GM18907 (cell line): Measurements from ENCODE around the gene DKK2.
"Not testable (repeated sequence)": the region's sequence is repeated elsewhere in the genome, so short reads cannot be mapped to it uniquely, and the experiment has no call there.

ENCODE experiments used
- ATAC-seq: cut with Tn5 transposase; IDR thresholded peaks from one replicate; pipeline ENCODE4 v1.9.1; 2021; ENCODE audit warnings: mild to moderate bottlenecking, moderate library complexity; ENCODE audit not compliant: unreplicated experiment

Gene DKK2

GRCh38 chr4:106914223-106914622 lies 121.9 kb downstream of the DKK2 start:
- no peak for ATAC-seq

DNA sequence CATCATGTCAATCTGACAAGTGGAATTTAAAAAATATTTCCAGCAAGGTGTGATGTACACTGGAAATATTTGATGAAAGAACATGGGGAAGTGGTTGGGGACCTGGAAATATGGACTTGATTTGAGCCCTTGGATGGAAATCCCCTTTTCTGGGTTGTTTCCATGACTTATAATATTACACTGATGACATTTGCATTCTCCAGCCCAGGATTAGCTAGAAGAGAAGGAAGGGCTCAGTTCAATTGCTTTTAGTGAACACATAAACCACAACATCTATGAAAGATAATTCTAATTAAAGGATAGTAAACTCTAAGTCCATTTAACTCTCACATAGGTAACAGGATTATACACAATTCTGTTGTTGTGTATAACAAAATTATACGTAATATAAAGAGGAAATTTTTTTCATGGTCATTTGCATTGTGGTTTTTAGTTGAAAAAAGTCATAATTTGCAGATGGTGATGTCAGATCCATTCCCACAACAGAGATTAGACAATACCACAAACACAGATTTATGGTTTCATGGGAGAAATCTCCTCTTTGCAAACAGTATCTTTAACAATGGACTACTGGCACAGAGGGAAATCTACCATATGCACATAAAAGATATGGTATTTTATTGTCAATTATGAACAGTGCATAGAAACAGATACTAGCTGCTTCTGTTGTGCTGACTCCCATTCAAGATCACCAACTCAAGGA lies 126.5 kb downstream of the DKK2 start:
- no peak for ATAC-seq

- not testable (repeated sequence) for ATAC-seq
These were observed 128.1 kb downstream of the DKK2 start for GRCh38 chr4:106908049-106908448.

GRCh38 chr4:106907216-106907615 lies 128.9 kb downstream of the DKK2 start:
- no peak for ATAC-seq

DNA sequence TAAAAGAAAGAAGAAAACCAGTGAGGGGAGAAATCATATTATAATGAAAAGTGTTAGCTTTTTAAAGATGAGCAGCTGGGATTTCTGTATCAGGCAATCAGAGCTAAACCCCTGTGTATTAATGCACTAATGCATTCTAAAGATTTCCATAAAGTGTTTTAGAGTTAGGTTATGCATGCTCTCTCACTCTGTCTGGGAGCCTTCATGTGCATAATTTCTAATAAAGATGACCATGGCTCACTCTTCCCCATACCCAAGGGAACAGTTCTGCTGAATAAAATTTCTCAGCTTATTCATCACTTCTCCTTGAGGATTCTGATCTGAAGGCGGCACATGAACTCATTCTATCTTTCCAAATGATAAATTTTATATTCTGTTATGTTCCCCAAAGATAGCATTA lies 129.4 kb downstream of the DKK2 start:
- ATAC-seq: no peak

DNA sequence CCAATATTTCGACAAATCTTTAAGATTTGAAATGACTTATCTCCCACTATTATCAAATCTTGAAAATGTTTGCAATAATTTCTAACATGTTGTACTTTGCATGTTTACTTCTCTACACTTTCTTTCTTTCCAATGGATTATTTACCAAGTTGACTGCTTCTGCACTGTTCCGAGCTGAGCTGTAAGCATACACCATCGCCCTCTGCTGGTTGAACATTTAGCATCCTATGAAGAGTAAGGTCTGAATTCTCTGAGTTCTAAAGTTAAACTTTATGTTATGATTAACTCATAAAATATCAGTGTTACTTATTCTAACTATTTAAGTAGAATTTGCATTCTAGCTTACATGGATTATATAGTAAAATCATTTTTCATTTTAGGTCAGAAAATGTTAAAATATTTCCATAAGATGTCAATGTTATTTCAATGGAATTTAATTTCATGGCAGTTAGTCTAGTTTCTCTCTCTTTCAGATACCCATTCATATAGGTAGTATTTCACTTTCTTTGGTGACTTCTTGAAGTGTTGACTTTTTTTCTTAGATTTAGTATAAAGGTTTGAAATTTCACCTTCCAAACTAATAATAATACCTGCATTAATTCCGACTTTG lies 137.4 kb downstream of the DKK2 start:
- peak; percentile 82 for ATAC-seq

DNA sequence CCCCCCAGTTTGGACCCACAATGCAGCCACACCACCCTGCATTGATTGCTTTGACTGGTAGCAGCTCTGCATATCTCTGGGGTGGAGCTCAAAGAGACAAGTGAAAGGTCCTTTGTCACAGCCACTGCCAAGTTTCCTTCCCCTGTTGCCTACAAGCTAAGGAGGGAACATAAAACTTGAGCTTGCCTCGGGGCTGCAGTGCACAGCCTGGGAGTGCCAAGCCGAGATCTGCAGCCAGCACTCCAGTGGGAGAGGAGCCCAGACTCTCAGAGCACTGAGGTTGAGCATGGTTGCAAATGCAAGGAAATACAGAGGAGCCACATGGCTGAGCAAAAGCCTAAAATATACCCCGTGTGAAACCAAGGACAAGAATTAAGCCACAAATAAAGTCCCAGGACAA lies 142.2 kb downstream of the DKK2 start:
- ATAC-seq: no peak

DNA sequence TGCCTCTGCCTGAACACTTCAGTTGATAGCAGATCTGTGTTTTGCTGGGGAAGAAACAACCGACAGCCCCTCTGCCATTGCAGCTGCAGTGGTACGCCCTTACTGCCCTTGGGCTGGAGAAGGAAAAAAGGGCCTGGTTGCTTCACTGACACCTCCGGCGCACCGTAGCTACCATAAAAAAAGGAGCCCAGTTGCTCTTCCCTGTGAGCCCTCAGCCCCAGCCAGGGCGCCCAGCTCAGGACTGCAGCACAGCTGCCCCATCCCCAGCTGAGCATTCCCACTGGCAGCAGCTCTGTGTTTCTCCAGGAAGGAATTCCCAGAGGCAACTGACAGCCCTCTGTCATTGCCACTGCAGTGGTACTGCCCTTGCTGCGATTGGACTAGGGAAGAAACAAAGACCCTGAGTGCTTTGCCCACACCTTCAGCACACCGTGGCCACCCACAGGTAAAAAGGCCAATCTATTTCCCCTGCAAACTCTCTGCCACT lies 142.7 kb downstream of the DKK2 start:
- no peak for ATAC-seq

- no peak for ATAC-seq
These were observed 143.3 kb downstream of the DKK2 start for GRCh38 chr4:106892786-106893185.

DNA sequence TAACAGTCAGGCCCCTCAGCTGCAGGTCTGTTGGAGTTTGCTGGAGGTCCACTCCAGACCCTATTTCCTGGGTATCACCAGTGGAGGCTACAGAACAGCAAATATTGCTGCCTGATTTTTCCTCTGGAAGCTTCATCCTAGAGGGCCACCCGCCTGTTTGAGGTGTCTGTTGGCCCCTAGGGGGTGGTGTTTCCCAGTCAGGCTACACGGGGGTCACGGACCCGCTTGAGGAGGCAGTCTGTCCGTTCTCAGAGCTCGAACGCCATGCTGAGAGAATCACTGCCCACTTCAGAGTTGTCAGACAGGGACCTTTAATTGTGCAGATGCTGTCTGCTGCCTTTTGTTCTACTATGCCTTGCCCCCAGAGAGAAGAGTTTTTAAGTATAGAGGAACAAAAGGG lies 160.8 kb downstream of the DKK2 start:
- no peak for ATAC-seq
